Erythroblast (primary cell): Measurements from ENCODE around the gene OIT3.

Source experiments
- GATA1 ChIP-seq: IDR thresholded peaks from 2 replicates; pipeline ENCODE4 v1.6.1; 2011; ENCODE audit warnings: low read depth, mild to moderate bottlenecking, control low read depth, low read length, moderate library complexity
- POLR2A ChIP-seq: IDR thresholded peaks from 2 replicates; pipeline ENCODE4 v1.6.1; 2011; ENCODE audit warnings: mild to moderate bottlenecking, low read length

DNA sequence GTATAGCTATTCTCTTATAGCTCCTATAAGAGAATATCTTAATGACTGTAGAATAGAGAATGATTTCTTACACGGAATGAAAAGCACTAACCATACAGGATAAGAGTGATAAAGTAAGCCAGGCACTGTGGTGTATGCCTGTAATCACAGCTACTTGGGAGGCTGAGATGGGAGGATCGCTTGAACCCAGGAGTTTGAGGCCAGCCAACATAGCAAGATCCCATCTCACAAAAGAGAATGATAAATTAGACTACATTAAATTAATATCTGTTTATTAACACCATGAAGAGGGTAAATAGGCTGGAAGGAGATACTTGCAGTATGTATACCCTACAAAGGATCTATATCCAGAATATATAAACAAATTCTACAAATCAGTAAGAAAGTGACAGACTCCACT is 12.2 kb upstream of the OIT3 start:
- no peak for TF ChIP-seq POLR2A
- no peak for TF ChIP-seq GATA1
